ENCODE data around the gene ZFP3.
"Not testable (repeated sequence)": the region's sequence is repeated elsewhere in the genome, so short reads cannot be mapped to it uniquely, and the experiment has no call there.

Gene ZFP3

GRCh38 chr17:5124896-5125295 is 46.6 kb downstream of the ZFP3 start:
- not testable (repeated sequence) for DNase-seq (ENCODE audit: low read depth, low spot score)

- no peak for DNase-seq (ENCODE audit: low read depth, low spot score)
These were observed 48.6 kb downstream of the ZFP3 start for GRCh38 chr17:5126719-5127488.

- no peak for DNase-seq (ENCODE audit: low read depth, low spot score)
These were observed 49.6 kb downstream of the ZFP3 start for GRCh38 chr17:5127910-5128309.

GRCh38 chr17:5128387-5128786 is 50.1 kb downstream of the ZFP3 start:
- DNase-seq (ENCODE audit: low read depth, low spot score), result not testable (repeated sequence)

- no peak for DNase-seq (ENCODE audit: low read depth, low spot score)
These were observed 50.8 kb downstream of the ZFP3 start for GRCh38 chr17:5128905-5129535.

GRCh38 chr17:5129770-5130169 is 51.5 kb downstream of the ZFP3 start:
- DNase-seq (ENCODE audit: low read depth, low spot score), result not testable (repeated sequence)

GRCh38 chr17:5130261-5130660 is 52.0 kb downstream of the ZFP3 start:
- DNase-seq (ENCODE audit: low read depth, low spot score), result not testable (repeated sequence)

- not testable (repeated sequence) for DNase-seq (ENCODE audit: low read depth, low spot score)
These were observed 52.4 kb downstream of the ZFP3 start for GRCh38 chr17:5130687-5131086.

GRCh38 chr17:5131146-5131715 is 53.0 kb downstream of the ZFP3 start:
- no peak for DNase-seq (ENCODE audit: low read depth, low spot score)

- not testable (repeated sequence) for DNase-seq (ENCODE audit: low read depth, low spot score)
These were observed 53.7 kb downstream of the ZFP3 start for GRCh38 chr17:5131799-5132502.

- DNase-seq (ENCODE audit: low read depth, low spot score), result not testable (repeated sequence)
These were observed 54.4 kb downstream of the ZFP3 start for GRCh38 chr17:5132503-5133225.

- no peak for DNase-seq (ENCODE audit: low read depth, low spot score)
These were observed 55.0 kb downstream of the ZFP3 start for GRCh38 chr17:5133311-5133710.

- not testable (repeated sequence) for DNase-seq (ENCODE audit: low read depth, low spot score)
These were observed 55.7 kb downstream of the ZFP3 start for GRCh38 chr17:5133961-5134360.

- not testable (repeated sequence) for DNase-seq (ENCODE audit: low read depth, low spot score)
These were observed 56.3 kb downstream of the ZFP3 start for GRCh38 chr17:5134571-5134970.

GRCh38 chr17:5135131-5135712 is 57.0 kb downstream of the ZFP3 start:
- not testable (repeated sequence) for DNase-seq (ENCODE audit: low read depth, low spot score)

- DNase-seq (ENCODE audit: low read depth, low spot score), result no peak
These were observed 57.7 kb downstream of the ZFP3 start for GRCh38 chr17:5135726-5136579.

GRCh38 chr17:5136580-5137412 is 58.5 kb downstream of the ZFP3 start:
- not testable (repeated sequence) for DNase-seq (ENCODE audit: low read depth, low spot score)

- not testable (repeated sequence) for DNase-seq (ENCODE audit: low read depth, low spot score)
These were observed 59.4 kb downstream of the ZFP3 start for GRCh38 chr17:5137511-5138197.

GRCh38 chr17:5138198-5138544 is 59.9 kb downstream of the ZFP3 start:
- DNase-seq (ENCODE audit: low read depth, low spot score), result not testable (repeated sequence)
